Nucleus accumbens (tissue), 56 donors: ENCODE measurements around the gene ART3.

Experiments used
- DNase-seq, 56 donors: peaks; one replicate each; lab custom pipeline; 2025; lab: John Stamatoyannopoulos, UW

Gene ART3

DNA sequence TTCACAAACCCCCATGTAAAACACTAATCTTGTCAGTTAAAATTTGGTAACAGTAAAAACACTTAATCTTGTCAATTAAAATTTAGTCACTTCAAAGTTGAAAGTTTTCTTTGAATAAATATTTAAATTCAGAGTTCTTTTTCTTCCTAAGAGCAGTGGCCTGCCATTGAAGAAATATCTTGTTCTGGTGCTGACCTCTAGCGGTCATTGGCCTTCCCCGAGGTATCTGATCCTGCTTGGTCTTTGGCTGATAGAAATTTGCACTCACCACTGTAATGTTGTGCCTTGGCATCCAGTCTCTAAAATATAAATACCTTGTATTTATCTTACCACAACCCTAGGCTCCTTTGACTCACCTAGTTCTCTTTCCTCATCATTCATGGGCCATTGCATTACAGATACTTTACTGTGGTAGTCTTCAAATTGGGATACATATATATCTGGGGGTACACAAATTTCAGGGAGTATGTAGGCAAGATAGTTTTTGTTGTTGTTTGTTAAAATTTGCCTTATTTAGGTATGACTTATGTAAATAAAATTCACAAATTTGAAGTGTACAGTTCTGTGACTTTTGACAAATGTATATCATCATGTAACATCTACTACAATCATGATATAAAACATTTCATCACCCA is 6.7 kb upstream of the ART3 start:
- DNase-seq: peak in 47 of 56 donors; percentile 2 to 84 (median 43)

DNA sequence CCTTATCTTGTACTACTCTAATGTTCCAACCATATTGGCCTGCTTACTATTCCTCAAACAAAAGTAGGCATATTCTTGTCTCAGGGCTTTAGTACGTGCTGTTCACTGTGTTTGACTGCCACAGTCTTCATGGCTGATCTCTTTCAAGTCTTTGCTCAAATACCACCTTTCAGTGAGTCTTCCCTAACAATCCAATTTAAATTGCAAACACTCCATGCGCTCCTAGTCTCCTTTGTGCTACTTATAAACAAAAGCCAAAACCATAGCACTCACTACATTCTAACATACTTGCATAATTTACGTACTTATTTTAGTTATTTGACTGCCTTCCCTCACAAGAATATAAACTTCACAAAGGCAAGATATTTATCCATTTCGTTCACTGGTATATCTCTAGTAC is 1.7 kb upstream of the ART3 start:
- DNase-seq: no peak

DNA sequence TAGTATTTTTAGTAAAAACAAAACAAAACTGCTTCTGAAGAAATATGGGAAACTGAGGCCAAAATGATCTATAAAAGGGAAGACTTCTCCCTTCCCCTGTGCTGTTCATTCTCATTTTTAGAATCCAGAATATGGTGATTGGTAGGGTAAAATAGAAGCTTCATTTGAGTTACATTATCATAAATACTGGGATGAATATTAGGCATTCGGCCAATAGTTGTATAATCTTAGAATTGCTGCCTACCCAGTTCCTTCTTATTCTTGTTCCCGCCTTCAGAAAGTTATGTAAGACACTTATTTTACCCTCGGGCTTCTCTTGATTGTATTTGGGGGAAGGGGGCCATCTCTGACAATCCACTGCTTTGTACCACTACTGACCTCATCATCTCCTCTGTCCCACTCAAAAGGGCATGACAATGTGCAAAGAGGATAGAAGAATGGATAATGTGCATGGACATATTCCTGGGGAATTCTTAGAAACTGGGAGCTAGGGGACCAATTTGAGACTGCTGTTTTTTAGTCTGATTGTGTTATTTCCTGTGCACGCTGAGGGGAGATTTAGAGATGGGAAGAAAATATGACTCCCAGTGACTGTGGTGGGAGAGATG is 588 bp downstream of the ART3 start:
- peak in 3 of 56 donors; percentile 0 to 17 (median 15) for DNase-seq

DNA sequence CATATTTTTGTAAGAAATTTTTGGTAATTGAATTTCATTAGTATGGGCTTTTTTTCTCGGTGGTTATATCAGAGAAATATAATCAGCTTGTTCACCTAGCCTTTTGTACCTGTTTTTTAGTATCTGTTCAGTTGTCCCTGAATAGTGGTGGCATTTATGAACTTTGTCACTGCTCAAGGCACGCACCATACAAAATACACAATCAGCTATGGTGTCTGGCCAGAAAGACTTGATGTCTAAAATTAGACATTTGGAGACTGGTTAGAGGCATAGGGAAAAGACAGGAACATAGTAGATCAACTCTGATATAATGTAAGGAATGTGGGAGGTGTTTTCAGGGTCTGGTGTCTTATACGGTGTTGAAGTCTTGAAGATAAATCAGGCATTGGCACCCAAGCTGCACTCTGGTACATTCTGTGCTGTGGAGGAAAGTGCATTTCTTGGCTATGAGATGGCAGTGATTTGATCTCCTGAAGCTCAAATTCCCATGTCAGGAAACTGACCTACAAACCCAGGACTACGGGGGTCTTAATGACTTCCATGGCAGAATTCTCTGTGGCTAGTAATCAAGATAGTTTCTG is 3.6 kb downstream of the ART3 start:
- DNase-seq: no peak

DNA sequence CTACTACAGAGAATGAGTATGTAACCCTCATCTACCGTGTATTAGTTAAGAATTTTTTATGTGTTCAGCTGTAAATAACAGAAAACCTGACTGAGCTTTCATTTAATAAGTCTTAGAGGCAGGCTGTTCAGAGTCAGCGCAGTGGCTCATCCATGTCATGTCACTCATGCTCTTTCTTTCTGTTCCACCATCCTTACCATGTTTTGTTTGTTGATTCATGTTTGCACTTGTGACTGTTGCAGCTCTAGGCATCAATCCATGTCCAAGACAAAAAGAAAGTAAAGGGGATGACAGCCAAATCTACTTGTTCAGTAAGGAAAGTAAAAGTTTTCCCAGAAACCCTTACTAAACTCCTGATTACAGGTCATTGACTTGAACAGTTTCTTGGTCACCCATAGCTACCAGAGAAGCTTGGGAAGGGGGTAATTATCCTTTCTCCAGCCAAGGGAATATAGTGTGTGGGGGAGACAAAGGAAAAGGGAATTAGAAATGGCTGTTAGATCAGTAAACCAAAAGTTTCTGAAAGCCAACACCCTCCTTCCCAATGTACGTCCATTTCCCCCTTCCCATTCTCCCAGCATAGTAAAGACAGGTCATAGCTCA is 9.0 kb downstream of the ART3 start:
- no peak for DNase-seq

DNA sequence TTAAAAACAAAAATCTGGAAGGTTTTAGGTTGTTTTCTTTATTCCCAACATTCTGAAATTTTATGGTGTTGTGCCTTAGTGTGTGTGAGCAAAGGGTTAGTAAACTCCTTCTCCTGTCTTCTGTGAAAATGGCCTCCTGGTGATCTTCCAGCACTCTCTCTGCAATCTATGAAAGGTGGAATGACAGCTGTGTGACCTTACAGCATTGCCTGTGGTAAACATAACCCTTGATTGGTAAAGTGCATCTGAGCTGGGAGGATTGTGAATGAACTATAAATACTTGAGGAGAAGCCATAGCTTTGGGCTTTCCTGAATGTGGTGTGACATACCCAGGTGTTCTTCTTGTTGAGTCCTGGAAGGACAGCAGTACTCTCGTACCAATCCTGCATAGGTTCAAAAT is 10.0 kb downstream of the ART3 start:
- DNase-seq: no peak

DNA sequence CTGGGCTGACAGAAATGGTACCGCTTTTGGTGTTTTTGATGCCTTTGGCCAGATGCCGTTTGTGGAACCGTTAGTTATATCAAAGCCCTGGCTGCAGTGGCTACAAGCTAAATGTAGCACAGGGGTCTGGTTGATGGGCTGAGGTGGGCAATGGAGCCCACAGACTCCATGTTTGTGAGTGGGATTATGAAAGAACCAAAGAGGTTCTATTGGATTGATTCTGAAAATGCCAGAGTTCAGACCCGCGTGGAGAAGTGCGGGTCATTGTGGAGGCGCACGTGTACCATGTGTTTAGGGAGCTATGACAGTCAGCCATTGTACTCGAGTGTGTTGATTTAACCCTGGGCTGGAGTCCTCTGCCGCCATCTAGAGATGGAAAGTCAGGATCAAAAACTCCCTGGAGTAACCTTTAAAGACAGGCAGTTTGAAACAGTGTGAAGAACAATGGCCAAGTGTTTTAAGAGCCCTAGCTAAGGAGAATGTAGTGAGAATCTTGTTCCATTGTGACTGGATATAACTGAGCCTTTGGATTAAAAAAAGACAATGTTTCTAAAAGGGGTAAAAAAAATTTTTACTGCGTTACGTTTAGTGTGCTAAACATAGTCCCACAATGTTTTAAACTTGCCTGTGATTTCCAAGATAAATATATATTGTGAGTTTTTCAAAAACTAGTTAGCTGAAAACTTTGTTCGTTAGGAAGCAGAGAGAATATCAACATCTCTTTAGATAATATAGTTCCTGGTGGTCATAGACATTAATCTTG is 12.7 kb downstream of the ART3 start:
- DNase-seq: peak in 52 of 56 donors; percentile 5 to 83 (median 62)

DNA sequence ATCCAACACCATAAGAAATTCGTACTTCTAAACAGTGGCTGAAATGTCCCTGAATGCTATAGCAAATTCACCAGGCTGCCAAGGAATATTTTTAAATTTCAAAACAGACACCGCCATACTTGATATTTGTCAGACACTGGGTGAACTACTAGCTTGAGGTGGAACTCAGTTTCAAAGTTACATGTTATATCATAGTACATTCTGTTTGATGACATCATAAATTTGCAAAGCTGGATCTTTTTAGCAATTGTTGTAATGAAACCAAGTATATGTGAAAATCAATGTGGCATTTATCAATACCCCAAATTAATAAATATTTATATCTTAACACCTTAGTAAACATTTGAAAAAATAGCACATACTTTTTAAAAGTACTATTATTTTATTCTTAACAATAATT is 14.2 kb downstream of the ART3 start:
- no peak for DNase-seq

DNA sequence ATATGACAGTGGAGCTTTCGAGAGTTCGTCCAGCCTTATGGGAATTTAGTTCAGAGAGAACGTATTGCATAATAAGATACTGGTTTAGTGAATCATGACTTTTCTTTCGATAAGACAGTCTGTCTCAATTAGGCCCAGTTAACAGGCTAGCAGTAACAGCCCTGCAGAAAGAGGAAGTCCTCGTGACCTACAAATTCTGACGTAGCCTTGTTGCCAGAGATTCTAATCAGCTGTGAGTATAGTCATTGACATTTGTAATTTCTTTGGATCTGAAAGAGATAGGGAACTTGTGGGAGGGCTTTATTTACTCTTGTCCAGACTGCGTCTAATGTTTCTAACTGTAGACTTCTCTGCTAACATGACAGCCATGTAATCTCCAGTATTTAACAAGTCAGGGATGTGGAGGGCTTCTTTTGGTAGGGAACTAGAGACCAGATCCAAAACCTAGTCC is 15.8 kb downstream of the ART3 start:
- DNase-seq: no peak

DNA sequence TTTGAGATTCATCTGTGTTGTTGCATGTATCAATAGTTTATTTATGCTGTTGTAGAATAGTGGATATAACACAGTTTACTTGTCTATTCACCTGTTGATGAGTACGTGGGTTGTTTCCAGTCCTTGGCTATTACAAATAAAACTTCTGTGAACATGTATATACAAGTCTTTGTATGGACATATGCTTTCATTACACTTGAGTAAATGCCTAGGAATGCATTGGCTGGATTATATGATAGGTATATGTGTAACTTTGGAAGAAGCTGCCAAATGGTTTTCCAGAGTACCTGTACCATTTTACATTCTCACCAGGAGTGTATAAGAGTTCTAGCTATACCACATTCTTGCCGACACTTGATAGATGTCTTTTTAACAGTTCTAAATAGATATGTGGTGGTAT is 16.5 kb downstream of the ART3 start:
- no peak for DNase-seq

DNA sequence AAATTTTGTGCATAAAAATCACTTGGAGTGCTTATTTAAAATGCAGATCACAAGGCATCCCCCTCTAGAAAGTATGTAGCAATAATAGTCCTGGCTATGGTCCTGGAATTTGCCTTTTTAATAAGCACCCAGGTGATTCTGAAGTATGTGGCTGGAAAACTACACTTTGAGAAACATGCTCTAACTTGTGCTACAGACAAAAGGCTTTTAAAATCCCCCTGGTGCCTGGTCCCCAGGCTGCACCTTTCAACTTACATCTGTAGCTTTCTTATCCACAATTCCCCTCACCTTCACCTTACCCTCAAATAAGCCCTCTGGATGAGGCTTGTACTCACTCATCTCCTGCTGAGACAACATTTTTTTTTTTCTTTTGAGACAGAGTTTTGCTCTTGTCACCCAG is 21.1 kb downstream of the ART3 start:
- no peak for DNase-seq

DNA sequence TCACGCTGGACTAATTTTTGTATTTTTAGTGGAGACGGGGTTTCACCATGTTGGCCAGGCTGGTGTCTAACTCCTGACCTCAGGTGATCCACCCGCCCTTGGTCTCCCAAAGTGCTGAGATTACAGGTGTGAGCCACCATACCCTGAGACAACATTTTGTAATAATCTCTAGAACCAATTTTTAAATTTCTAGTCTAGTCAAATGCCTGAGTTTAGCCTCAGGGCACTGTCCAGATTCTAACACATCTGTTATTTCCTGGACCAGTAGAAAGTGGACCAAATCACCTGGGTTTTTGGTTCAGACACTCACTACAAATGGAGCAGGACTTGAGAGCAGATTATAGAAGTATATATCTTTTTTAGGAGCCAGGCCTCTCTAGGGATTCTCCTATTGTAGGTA is 21.6 kb downstream of the ART3 start:
- no peak for DNase-seq

DNA sequence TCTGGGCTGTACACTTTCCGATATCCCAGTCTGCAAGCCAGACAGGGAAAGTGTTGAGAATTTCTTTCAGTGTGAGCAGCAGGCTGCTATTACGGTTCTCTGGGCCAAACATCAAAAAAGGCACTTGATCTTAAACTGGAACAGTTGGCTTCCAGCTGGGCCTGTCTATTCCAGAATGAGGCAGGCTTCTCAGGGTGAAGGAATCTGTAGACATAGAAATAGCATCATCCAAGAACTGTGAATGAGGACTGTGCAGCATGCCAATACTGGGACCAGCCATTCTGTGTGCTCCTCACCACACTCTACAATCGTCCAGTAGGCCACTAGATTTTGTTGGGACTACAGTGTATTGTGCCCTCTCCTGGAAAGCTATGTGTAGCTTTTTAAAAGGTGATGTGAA is 31.1 kb downstream of the ART3 start:
- DNase-seq: peak in 16 of 56 donors; percentile 1 to 37 (median 7)

DNA sequence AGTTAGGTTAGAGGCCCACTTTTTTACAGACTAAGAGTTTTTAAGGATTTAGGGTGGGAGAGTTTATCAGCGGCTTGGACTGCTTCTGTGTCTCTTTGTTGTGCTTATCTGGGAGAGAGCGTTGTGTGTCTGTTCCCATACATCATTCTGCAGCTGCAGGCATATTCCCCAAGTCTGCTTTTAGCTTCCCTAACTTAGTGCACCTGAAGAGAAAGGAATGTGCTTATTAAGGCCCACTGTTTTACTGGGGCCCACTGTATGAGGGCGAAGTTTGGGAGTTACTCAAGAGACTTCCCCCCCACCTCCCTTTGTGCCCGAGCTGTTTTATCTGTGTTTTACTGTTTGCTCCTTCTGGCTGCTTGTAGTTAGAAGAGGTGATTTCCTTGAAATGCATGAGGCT is 31.9 kb downstream of the ART3 start:
- no peak for DNase-seq

DNA sequence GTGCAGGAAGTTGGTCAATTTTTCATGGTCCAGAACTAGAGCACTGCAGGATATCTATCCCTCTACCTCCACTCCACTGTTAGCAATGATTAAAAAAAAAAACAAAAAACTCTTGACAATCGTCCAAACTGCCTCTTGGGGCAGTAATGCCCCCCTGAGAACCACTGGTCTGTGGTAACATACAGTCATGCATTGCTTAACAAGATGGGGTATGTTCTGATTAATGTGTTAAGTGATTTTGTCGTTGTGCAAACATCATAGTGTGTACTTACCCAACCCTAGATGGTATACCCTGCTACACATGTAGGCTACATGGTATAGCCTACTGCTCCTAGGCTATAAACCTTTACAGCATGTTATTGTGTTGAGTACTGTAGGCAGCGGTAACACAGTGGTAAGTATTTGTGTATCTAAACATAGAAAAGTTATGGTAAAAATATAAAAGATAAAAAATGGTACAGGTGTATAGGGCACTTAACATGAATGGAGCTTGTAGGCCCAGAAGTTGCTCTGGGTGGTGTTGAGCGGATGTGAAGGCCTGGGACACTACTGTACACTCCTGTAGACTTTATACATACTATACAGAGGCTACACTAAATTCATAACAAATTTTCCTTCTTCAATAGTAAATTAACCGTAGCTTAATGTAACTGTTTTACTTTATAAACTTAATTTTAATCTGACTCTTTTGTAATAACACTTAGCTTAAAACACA is 34.1 kb downstream of the ART3 start:
- DNase-seq: no peak

DNA sequence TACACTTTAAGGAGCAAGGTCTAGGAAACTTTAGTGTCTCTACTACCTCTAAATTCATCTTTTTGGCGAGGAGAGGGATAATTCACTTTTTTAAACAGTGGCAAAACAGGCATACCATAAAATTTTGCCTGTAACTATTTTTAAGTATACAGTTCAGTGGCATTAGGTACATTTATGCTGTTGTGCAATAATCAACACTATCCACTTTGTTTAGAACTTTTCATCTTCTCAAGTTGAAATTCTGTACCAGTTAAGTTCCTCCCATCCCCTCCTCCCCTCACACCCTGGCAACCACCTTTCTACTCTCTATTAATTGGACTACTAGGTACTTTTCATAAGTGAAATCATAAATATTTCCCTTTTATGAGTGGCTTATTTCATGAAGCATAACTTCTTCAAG is 42.3 kb downstream of the ART3 start:
- no peak for DNase-seq

DNA sequence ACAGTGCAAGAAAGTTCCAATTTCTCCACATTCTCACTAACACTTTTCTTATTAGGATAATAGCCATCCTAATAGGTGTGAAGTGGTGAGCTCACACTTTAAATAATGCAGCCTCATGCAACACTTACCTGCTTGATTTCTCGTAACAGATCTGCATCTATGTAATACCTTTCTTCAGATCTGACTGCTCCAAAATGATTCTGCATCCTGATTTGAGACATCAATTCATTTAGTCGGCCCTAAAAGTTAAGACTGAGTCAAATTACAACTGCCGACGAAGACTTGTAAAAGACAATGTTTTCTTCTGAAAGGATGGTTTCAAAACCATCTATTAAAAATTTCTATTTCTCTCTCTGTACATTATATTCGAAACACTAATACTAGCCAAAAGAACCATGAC is 43.0 kb downstream of the ART3 start:
- DNase-seq: no peak

DNA sequence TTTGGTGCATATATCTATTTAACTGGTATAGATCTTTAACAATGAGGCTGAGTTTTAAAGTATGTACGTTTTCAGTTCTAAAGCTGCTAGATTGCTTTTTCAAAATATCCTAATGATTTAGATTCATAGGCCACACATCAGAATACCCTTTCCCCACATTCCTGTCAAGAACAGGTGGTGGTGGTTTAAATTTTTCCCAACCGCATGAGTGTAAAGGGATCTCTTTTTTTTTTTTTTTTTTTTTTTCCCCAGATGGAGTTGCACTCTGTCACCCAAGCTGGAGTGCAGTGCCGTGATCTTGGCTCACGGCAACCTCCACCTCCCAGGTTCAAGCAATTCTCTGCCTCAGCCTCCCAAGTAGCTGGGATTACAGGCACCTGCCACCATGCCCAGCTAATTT is 45.7 kb downstream of the ART3 start:
- DNase-seq: no peak

DNA sequence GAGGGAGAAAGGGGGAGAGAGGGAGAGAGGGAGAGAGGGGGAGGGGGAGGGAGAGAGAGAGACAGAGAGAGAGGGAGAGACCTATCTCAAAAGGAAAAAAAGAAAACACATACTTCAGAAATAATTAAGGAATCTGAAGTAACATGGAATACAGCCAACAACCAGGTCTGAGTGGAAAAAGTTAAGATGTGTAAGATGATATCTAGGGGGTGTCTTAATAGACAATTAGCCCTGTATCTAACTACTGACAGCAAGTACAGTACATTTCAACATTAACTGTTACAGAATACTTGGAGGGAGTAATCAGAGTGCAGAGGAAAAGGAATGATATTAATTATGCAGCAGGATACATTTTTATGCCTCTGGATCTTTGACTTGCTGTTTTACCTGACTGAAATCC is 51.3 kb downstream of the ART3 start:
- no peak for DNase-seq

DNA sequence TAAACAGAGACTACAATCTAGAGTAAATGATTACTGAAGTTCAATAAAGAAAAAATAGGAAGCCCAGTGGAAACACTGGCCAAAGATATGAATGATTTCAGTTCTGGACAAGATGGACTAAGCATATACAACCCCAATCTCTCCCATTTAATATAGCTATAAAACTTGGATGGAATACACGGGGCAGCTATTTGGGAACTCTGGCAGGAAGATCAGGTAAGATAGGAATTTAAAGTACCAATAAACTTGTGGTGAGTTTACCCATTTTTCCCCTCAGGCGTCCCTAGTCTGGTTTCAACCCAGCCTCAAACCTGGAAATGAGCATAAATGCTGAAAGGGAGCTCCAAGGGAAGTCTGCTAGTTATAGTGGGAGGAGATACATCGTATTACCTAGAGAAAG is 53.2 kb downstream of the ART3 start:
- DNase-seq: no peak
